ENCODE data around the gene HOXD11. TPM values are rescaled to one million over a fixed set of nuclear protein-coding genes. Genes with fewer than 3 reads are reported as not detected.

HOXD11 gene
- total and polyA plus RNA-seq, 2 donors (not counting 1 experiment from before 2014, with no cell fraction given): not detected

- 16% methylated on average over 30 of the region's 34 CpGs for WGBS (ENCODE audit: insufficient coverage)
- H3K9ac ChIP-seq (ENCODE audit: low read length): no peak overlapping the region
- Mint-ChIP-seq H3K27me3 (peaks cover 77% of the 10 kb centered on the region), H3K27ac (no peak overlapping the region), H3K9me3 (ENCODE audit: insufficient read depth) (peaks cover 2% of the 10 kb centered on the region), H3K4me1 (peaks cover 19% of the 10 kb centered on the region), H3K4me3 (peak overlapping the region; percentile 26)
- DNase-seq: no peak
- no peak overlapping the region for H3K4me2 ChIP-seq (replicated peaks; ENCODE audit: low read depth, low read length, poor library complexity, severe bottlenecking)
- peaks cover 0 to 50% (median 0%) of the 10 kb centered on the region in 3 donors for H3K9me3 ChIP-seq (ENCODE audit: control extremely low read depth in 1 of 3, control insufficient read depth in 2 of 3, insufficient read depth in 1 of 3, low read length in 2 of 3)
- H3K27me3 ChIP-seq (replicated peaks in 1 of 4; ENCODE audit: control extremely low read depth in 1 of 4, control insufficient read depth in 3 of 4, insufficient read depth in 4 of 4, low read length in 3 of 4): peaks cover 0 to 93% (median 73%) of the 10 kb centered on the region in 4 experiments
- intact Hi-C loops (cut with micrococcal nuclease): no loop called here
- POLR2A ChIA-PET: no interaction called here
- no peaks in the 10 kb centered on the region for H4K20me1 ChIP-seq (ENCODE audit: control insufficient read depth, insufficient read depth, low read length, poor library complexity, severe bottlenecking)
- TF ChIP-seq EZH2 (IDR thresholded peaks at IDR 0.05; ENCODE audit: borderline replicate concordance, insufficient read depth, low read depth, low read length, poor library complexity, severe bottlenecking) (no peak), CTCF (IDR thresholded peaks at IDR 0.05) (no peak)
- H3K27ac ChIP-seq (ENCODE audit: low read length in 2 of 2): no peak overlapping the region
- no peaks in the 10 kb centered on the region for H3K36me3 ChIP-seq (replicated peaks in 1 of 2; ENCODE audit: control extremely low read depth in 1 of 2, control insufficient read depth in 1 of 2, extremely low read depth in 1 of 2, insufficient read depth in 2 of 2, low read length in 1 of 2)
- CTCF ChIA-PET: interaction anchor here (1.1 to 4.6 kb wide), 2 partner anchors 527 to 530 kb away, joined by 4 to 100 read pairs; no protein-coding TSS in a partner anchor
- ATAC-seq (ENCODE audit: low read depth): no peak
- H3K4me3 ChIP-seq (ENCODE audit: control extremely low read depth in 1 of 5, extremely low read depth in 1 of 5, insufficient read depth in 1 of 5, low read depth in 2 of 5, low read length in 4 of 5): no peak overlapping the region
- H3K79me2 ChIP-seq (ENCODE audit: control insufficient read depth, insufficient read depth, low read length): no peaks in the 10 kb centered on the region
- H3K4me1 ChIP-seq (ENCODE audit: control insufficient read depth in 2 of 2, insufficient read depth in 2 of 2, low read length in 2 of 2): peaks cover 17 to 41% of the 10 kb centered on the region in 2 donors
- H2AFZ ChIP-seq (ENCODE audit: insufficient read depth, low read depth, low read length, poor library complexity, severe bottlenecking): no peak overlapping the region
Measured at GRCh38 chr2:176124110-176124946, 17.2 kb downstream of the HOXD11 start.

Measured in B cell (primary cell).